ENCODE measurements around the gene SATB1. TPM values are rescaled to one million over a fixed set of nuclear protein-coding genes. Genes with fewer than 3 reads are reported as not detected.

SATB1 gene
- polyA plus RNA-seq, 1 donor from 2014 or later, result 16.0 TPM

DNA sequence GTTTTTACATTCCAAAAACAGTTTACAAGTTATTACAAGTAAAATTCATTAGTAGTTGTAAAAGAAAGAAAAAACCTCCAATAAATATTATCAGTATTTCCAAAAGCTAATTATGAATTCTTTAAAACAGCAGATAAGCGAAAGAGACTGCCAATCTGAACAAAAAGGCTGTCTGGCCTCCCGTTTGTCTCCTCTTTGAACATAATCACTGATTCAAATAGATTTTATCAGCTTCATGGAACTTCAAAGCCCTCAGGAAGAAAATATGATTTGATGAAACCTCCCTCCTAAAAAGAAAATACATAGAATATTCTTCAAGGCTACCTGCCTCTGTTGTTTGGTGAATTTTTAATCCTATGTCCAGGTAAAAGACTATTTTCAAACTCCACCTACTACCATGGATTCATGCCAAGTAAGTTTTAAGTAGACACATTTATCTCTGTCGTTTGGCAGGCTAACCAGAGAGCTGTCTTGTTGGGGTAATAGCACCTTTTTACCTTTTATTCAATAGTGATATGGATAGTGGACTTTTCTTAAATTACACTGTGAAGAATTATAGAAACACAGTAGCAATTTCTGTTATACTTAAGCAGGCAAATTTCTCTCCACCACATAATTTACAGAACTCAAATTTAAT is 35.0 kb downstream of the SATB1 start:
- Histone ChIP-seq H3K4me2 (ENCODE audit: low read length) (no peak overlapping the region), H3K79me2 (replicated peaks; ENCODE audit: insufficient read depth, low read length) (no peaks in the 10 kb centered on the region), H3K27ac (ENCODE audit: low read length) (no peak overlapping the region), H3K4me3 (ENCODE audit: low read length) (no peak overlapping the region), H4K20me1 (ENCODE audit: insufficient read depth) (no peaks in the 10 kb centered on the region), H3K36me3 (ENCODE audit: insufficient read depth, low read length) (no peaks in the 10 kb centered on the region), H3K9ac (ENCODE audit: low read length) (no peak overlapping the region), H2AFZ (ENCODE audit: low read depth, low read length) (no peak overlapping the region), H3K9me2 (ENCODE audit: insufficient read depth, low read length) (no peaks in the 10 kb centered on the region), H3K9me3 (ENCODE audit: low read length) (no peaks in the 10 kb centered on the region), H3F3A (ENCODE audit: insufficient read depth, low read length, poor library complexity, severe bottlenecking) (no peaks in the 10 kb centered on the region), H3K27me3 (ENCODE audit: insufficient read depth, low read depth, low read length) (no peaks in the 10 kb centered on the region)
- TF ChIP-seq MXI1 (conservative IDR thresholded peaks at IDR 0.05; ENCODE audit: poor library complexity, severe bottlenecking) (no peak), POLR2AphosphoS5 (IDR thresholded peaks at IDR 0.05) (no peak), EZH2 (IDR thresholded peaks at IDR 0.05; ENCODE audit: borderline replicate concordance, insufficient read depth, low read length, poor library complexity, severe bottlenecking) (no peak), TAF1 (IDR thresholded peaks at IDR 0.05; ENCODE audit: low read depth) (no peak), SMC3 (conservative IDR thresholded peaks at IDR 0.05; ENCODE audit: poor library complexity) (no peak), EP300 (conservative IDR thresholded peaks at IDR 0.05; ENCODE audit: poor library complexity, severe bottlenecking) (no peak), RAD21 (conservative IDR thresholded peaks at IDR 0.05) (no peak)
- TF ChIP-seq, protein P1, sequence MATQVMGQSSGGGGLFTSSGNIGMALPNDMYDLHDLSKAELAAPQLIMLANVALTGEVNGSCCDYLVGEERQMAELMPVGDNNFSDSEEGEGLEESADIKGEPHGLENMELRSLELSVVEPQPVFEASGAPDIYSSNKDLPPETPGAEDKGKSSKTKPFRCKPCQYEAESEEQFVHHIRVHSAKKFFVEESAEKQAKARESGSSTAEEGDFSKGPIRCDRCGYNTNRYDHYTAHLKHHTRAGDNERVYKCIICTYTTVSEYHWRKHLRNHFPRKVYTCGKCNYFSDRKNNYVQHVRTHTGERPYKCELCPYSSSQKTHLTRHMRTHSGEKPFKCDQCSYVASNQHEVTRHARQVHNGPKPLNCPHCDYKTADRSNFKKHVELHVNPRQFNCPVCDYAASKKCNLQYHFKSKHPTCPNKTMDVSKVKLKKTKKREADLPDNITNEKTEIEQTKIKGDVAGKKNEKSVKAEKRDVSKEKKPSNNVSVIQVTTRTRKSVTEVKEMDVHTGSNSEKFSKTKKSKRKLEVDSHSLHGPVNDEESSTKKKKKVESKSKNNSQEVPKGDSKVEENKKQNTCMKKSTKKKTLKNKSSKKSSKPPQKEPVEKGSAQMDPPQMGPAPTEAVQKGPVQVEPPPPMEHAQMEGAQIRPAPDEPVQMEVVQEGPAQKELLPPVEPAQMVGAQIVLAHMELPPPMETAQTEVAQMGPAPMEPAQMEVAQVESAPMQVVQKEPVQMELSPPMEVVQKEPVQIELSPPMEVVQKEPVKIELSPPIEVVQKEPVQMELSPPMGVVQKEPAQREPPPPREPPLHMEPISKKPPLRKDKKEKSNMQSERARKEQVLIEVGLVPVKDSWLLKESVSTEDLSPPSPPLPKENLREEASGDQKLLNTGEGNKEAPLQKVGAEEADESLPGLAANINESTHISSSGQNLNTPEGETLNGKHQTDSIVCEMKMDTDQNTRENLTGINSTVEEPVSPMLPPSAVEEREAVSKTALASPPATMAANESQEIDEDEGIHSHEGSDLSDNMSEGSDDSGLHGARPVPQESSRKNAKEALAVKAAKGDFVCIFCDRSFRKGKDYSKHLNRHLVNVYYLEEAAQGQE (IDR thresholded peaks at IDR 0.05; ENCODE audit: borderline replicate concordance), result no peak
- TF ChIP-seq, protein P2, sequence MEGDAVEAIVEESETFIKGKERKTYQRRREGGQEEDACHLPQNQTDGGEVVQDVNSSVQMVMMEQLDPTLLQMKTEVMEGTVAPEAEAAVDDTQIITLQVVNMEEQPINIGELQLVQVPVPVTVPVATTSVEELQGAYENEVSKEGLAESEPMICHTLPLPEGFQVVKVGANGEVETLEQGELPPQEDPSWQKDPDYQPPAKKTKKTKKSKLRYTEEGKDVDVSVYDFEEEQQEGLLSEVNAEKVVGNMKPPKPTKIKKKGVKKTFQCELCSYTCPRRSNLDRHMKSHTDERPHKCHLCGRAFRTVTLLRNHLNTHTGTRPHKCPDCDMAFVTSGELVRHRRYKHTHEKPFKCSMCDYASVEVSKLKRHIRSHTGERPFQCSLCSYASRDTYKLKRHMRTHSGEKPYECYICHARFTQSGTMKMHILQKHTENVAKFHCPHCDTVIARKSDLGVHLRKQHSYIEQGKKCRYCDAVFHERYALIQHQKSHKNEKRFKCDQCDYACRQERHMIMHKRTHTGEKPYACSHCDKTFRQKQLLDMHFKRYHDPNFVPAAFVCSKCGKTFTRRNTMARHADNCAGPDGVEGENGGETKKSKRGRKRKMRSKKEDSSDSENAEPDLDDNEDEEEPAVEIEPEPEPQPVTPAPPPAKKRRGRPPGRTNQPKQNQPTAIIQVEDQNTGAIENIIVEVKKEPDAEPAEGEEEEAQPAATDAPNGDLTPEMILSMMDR (IDR thresholded peaks at IDR 0.05; ENCODE audit: poor library complexity, severe bottlenecking), result no peak

DNA sequence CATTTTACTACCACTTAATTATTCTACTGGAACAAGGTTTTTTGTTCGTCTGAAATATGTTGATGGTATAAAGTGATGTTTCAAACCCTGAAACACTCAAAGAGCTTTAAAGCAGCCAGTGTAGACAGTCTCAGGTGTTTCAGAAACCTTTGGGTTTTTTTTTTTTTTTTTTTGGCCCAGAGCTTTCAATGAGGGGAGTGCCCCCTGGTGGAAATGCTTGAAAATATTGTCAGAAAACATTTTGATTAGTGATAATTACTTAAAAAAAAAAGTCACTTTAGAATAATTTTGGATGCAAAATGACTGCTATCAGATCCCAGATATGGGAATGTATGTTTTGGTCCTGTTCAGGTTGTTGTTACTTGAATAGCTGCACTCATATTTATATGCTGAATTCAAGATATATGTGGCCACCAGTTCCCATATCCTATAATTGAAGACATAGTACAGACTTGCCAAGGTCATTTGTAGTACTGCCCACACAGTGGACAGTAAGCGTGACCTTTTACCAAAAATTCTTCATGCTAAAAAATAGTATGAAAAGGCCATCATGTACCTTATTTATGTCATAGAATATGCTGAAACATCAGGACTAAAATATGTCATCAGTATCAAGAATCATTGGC is 35.9 kb downstream of the SATB1 start:
- Histone ChIP-seq H3K79me2 (replicated peaks; ENCODE audit: insufficient read depth, low read length) (no peaks in the 10 kb centered on the region), H3F3A (ENCODE audit: insufficient read depth, low read length, poor library complexity, severe bottlenecking) (no peaks in the 10 kb centered on the region), H3K27ac (ENCODE audit: low read length) (no peak overlapping the region), H3K4me2 (ENCODE audit: low read length) (no peak overlapping the region), H3K9me3 (ENCODE audit: low read length) (no peaks in the 10 kb centered on the region), H3K9ac (ENCODE audit: low read length) (no peak overlapping the region), H3K27me3 (ENCODE audit: insufficient read depth, low read depth, low read length) (no peaks in the 10 kb centered on the region), H2AFZ (ENCODE audit: low read depth, low read length) (no peak overlapping the region), H4K20me1 (ENCODE audit: insufficient read depth) (no peaks in the 10 kb centered on the region), H3K36me3 (ENCODE audit: insufficient read depth, low read length) (no peaks in the 10 kb centered on the region), H3K9me2 (ENCODE audit: insufficient read depth, low read length) (no peaks in the 10 kb centered on the region), H3K4me3 (ENCODE audit: low read length) (no peak overlapping the region)
- no peak for TF ChIP-seq POLR2AphosphoS5 (IDR thresholded peaks at IDR 0.05)
- peak; percentile 81 for TF ChIP-seq SMC3 (conservative IDR thresholded peaks at IDR 0.05; ENCODE audit: poor library complexity)
- TF ChIP-seq, protein P1 (IDR thresholded peaks at IDR 0.05; ENCODE audit: borderline replicate concordance), result no peak
- no peak for TF ChIP-seq EZH2 (IDR thresholded peaks at IDR 0.05; ENCODE audit: borderline replicate concordance, insufficient read depth, low read length, poor library complexity, severe bottlenecking)
- TF ChIP-seq MXI1 (conservative IDR thresholded peaks at IDR 0.05; ENCODE audit: poor library complexity, severe bottlenecking), result no peak
- no peak for TF ChIP-seq EP300 (conservative IDR thresholded peaks at IDR 0.05; ENCODE audit: poor library complexity, severe bottlenecking)
- TF ChIP-seq, protein P2 (IDR thresholded peaks at IDR 0.05; ENCODE audit: poor library complexity, severe bottlenecking), result peak; percentile 78
- TF ChIP-seq TAF1 (IDR thresholded peaks at IDR 0.05; ENCODE audit: low read depth), result no peak
- peak; percentile 75 for TF ChIP-seq RAD21 (conservative IDR thresholded peaks at IDR 0.05)
